Immature natural killer cell (primary cell): ENCODE data around the gene LRRC8A. TPM values are rescaled to one million over a fixed set of nuclear protein-coding genes. Genes with fewer than 3 reads are reported as not detected.
"Not testable (repeated sequence)": the region's sequence is repeated elsewhere in the genome, so short reads cannot be mapped to it uniquely, and the experiment has no call there.

Experiments
- DNase-seq, 3 donors: peaks; one replicate each; pipeline ENCODE4 v3.0.0; 2022; ENCODE audit warnings: mixed read lengths in 1 of 3
- H3K27ac Mint-ChIP-seq, 6 donors: one replicate each; pipeline ENCODE4 v1.8.0; 2020; ENCODE audit warnings: mixed read lengths in 6 of 6, mild to moderate bottlenecking in 5 of 6, inconsistent platforms in 4 of 6, moderate library complexity in 3 of 6
- H3K27me3 Mint-ChIP-seq, 3 donors: one replicate each; pipeline ENCODE4 v1.8.0; 2020 to 2021; ENCODE audit warnings: low read depth in 3 of 3, mild to moderate bottlenecking in 3 of 3, mixed read lengths in 3 of 3, moderate library complexity in 3 of 3, inconsistent platforms in 1 of 3
- H3K36me3 Mint-ChIP-seq, 3 donors: one replicate each; pipeline ENCODE4 v1.8.0; 2020; ENCODE audit warnings: mixed read lengths in 3 of 3, inconsistent platforms in 2 of 3, mild to moderate bottlenecking in 2 of 3
- H3K4me1 Mint-ChIP-seq, 2 donors: one replicate each; pipeline ENCODE4 v1.8.0; 2020; ENCODE audit warnings: inconsistent platforms in 2 of 2, mild to moderate bottlenecking in 2 of 2, mixed read lengths in 2 of 2, moderate library complexity in 1 of 2
- H3K4me3 Mint-ChIP-seq, 5 donors: one replicate each; pipeline ENCODE4 v1.8.0; 2020; ENCODE audit warnings: mild to moderate bottlenecking in 5 of 5, mixed read lengths in 5 of 5, inconsistent platforms in 3 of 5, moderate library complexity in 3 of 5
- H3K9me3 Mint-ChIP-seq, 6 donors: one replicate each; pipeline ENCODE4 v1.8.0; 2020; ENCODE audit warnings: mild to moderate bottlenecking in 6 of 6, mixed read lengths in 6 of 6, inconsistent platforms in 4 of 6, moderate library complexity in 3 of 6
- polyA plus RNA-seq, 3 donors: library from polyadenylated mRNA; unstranded; fragments of 300-500 nt; fragmentation: Illumina TruSeq; gene quantifications; one replicate each; pipeline ENCODE4 v1.2.3, GENCODE V29; 2021

LRRC8A gene
- polyA plus RNA-seq, 3 donors from 2014 or later: 29.3 to 98.2 (median 34.6) TPM

DNA sequence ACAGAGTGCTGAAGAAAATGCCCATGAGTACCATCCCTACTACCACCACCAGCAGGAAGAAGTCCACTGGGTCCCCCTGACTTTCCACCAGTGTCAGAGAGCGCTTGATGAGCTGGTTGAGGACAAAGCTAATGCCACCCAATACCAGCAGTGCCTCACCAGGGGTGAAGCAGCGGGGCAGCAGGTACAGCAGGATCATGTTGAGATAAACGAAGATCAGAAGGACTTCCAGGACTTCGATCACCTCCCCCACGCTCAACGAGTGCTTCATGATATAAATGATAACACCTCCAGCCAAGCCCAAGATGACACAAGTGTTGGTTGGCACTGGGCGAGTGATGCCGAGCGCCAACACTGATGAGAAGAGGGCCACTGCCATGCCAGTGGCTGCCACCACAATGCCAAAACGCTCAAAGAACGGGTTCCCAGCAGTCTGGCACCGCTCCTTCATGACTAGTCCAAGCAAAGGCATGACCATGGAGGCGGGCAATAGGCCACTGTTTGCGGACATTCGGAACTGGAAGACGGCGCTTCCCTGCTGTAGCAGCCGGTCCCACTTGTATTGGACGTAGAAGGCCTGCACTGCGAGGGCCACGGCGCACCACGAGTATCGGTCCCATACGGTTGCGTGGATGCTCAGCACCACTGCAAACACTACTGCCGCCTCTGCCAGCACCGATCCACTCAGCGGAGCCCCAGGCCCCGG lies 64.8 kb downstream of the LRRC8A start:
- H3K9me3 Mint-ChIP-seq: no peaks in the 10 kb centered on the region
- peak overlapping the region; percentile 97 to 99 (median 99) for H3K4me3 Mint-ChIP-seq
- peaks cover 7 to 14% (median 8%) of the 10 kb centered on the region in 3 donors for H3K27me3 Mint-ChIP-seq
- peaks cover 0 to 6% (median 4%) of the 10 kb centered on the region in 3 donors for H3K36me3 Mint-ChIP-seq
- no peak for DNase-seq
- H3K4me1 Mint-ChIP-seq: peaks cover 28 to 33% of the 10 kb centered on the region in 2 donors
- H3K27ac Mint-ChIP-seq: peak overlapping the region; percentile 95 to 98 (median 97)

GRCh38 chr9:128947277-128947526 lies 65.3 kb downstream of the LRRC8A start:
- H3K27me3 Mint-ChIP-seq: peaks cover 7 to 14% (median 8%) of the 10 kb centered on the region in 3 donors
- H3K4me3 Mint-ChIP-seq: peak overlapping the region; percentile 97 to 99 (median 99)
- peaks cover 28 to 33% of the 10 kb centered on the region in 2 donors for H3K4me1 Mint-ChIP-seq

GRCh38 chr9:128947527-128948301 lies 65.8 kb downstream of the LRRC8A start, which contains the start of the genes DOLK and NUP188:
DOLK (minus strand) TSS chr9:128947603; CDS start chr9:128947303, 300 bp downstream.
NUP188 (plus strand) TSS chr9:128947699; CDS start chr9:128947720, 21 bp downstream.
- no peaks in the 10 kb centered on the region for H3K9me3 Mint-ChIP-seq
- H3K27me3 Mint-ChIP-seq: peaks cover 7 to 14% (median 8%) of the 10 kb centered on the region in 3 donors
- H3K4me3 Mint-ChIP-seq: peak within 1 kb of the TSS; percentile 97 to 99 (median 99)
- peaks cover 0 to 8% (median 5%) of the 10 kb centered on the region in 3 donors for H3K36me3 Mint-ChIP-seq
- peak; percentile 97 to 98 (median 98) for DNase-seq
- H3K4me1 Mint-ChIP-seq: peaks cover 28 to 34% of the 10 kb centered on the region in 2 donors
- peak within 1 kb of the TSS; percentile 95 to 98 (median 97) for H3K27ac Mint-ChIP-seq

More at GRCh38 chr9:128947277-128947526, 65.3 kb downstream of the LRRC8A start:
- peak overlapping the region; percentile 95 to 98 (median 97) for H3K27ac Mint-ChIP-seq
- H3K36me3 Mint-ChIP-seq: peaks cover 0 to 6% (median 4%) of the 10 kb centered on the region in 3 donors
- DNase-seq: no peak
- no peaks in the 10 kb centered on the region for H3K9me3 Mint-ChIP-seq

DNA sequence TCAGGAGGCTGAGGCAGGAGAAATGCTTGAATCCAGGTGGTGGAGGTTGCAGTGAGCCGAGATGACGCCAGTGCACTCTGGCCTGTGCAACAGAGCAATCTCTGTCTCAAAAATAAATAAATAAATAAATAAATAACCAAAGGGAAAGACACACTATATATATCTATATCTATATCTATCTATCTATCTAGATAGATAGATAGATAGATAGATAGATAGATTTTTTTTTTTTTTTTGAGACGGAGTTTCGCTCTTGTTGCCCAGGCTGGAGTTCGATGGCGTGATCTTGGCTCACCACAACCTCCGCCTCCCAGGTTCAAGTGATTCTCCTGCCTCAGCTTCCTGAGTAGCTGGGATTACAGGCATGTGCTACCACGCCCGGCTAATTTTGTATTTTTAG lies 79.5 kb downstream of the LRRC8A start:
- not testable (repeated sequence) for H3K27ac Mint-ChIP-seq, H3K9me3 Mint-ChIP-seq, H3K27me3 Mint-ChIP-seq, DNase-seq, H3K4me3 Mint-ChIP-seq, H3K4me1 Mint-ChIP-seq
- peaks cover 16 to 33% (median 16%) of the 10 kb centered on the region in 3 donors for H3K36me3 Mint-ChIP-seq

Other genes with a start within 250 kb of the LRRC8A start
- gene DYNC2I2, start 225.3 kb upstream of the LRRC8A start, polyA plus RNA-seq: 10 to 100 TPM in 1 of 3 donors, 1 to 10 TPM in 2; 1.6 to 10.8 (median 4.7) TPM
- 100 to 1,000 TPM; 151 to 233 (median 232) TPM for gene SET, start 192.9 kb upstream of the LRRC8A start, polyA plus RNA-seq
- gene PKN3, start 179.6 kb upstream of the LRRC8A start, polyA plus RNA-seq: 1 to 10 TPM; 2.1 to 3.9 (median 2.9) TPM
- 10 to 100 TPM; 63.7 to 76.6 (median 66.6) TPM for gene ZDHHC12, start 158.0 kb upstream of the LRRC8A start, polyA plus RNA-seq
- gene ZER1, start 110.2 kb upstream of the LRRC8A start, polyA plus RNA-seq: 10 to 100 TPM; 28.5 to 51.5 (median 43.0) TPM
- 10 to 100 TPM; 16.4 to 30.7 (median 19.4) TPM for gene TBC1D13, start 94.9 kb upstream of the LRRC8A start, polyA plus RNA-seq
- 10 to 100 TPM; 18.4 to 34.0 (median 24.7) TPM for gene ENDOG, start 63.6 kb upstream of the LRRC8A start, polyA plus RNA-seq
- 10 to 100 TPM; 54.2 to 82.1 (median 64.7) TPM for gene SPOUT1, start 52.3 kb upstream of the LRRC8A start, polyA plus RNA-seq
- gene KYAT1, start 183 bp upstream of the LRRC8A start, polyA plus RNA-seq: 10 to 100 TPM in 1 of 3 donors, 1 to 10 TPM in 2; 9.6 to 10.1 (median 10.0) TPM
- 1 to 10 TPM; 2.7 to 7.1 (median 4.1) TPM for gene PHYHD1, start 38.8 kb downstream of the LRRC8A start, polyA plus RNA-seq
- gene DOLK, start 65.5 kb downstream of the LRRC8A start, polyA plus RNA-seq: 10 to 100 TPM in 1 of 3 donors, 1 to 10 TPM in 2; 9.5 to 18.0 (median 10.0) TPM
- 10 to 100 TPM; 12.2 to 31.8 (median 18.6) TPM for gene NUP188, start 65.6 kb downstream of the LRRC8A start, polyA plus RNA-seq
- gene SH3GLB2, start 146.2 kb downstream of the LRRC8A start, polyA plus RNA-seq: 10 to 100 TPM; 20.4 to 42.2 (median 24.1) TPM
- 1 to 10 TPM; 4.8 to 9.1 (median 6.9) TPM for gene MIGA2, start 154.5 kb downstream of the LRRC8A start, polyA plus RNA-seq
- gene DOLPP1, start 199.0 kb downstream of the LRRC8A start, polyA plus RNA-seq: 10 to 100 TPM in 2 of 3 donors, 1 to 10 TPM in 1; 9.0 to 13.1 (median 12.9) TPM
- gene CRAT, start 228.7 kb downstream of the LRRC8A start, polyA plus RNA-seq: 10 to 100 TPM in 2 of 3 donors, 1 to 10 TPM in 1; 9.8 to 22.4 (median 16.7) TPM
- 10 to 100 TPM; 16.8 to 19.1 (median 19.0) TPM for gene PTPA, start 229.3 kb downstream of the LRRC8A start, polyA plus RNA-seq